GM21786 (cell line): ENCODE data around the gene PILRB.
"Not testable (repeated sequence)": the region's sequence is repeated elsewhere in the genome, so short reads cannot be mapped to it uniquely, and the experiment has no call there.

ENCODE experiments used
- ATAC-seq: cut with Tn5 transposase; IDR thresholded peaks from one replicate; pipeline ENCODE4 v1.9.1; 2021; ENCODE audit not compliant: unreplicated experiment

PILRB gene

GRCh38 chr7:100358027-100358856, at the start of gene PILRB:
TSS of gene PILRB (plus strand) at chr7:100358117. CDS start at chr7:100358303, 186 bp downstream.
- peak; percentile 58 for ATAC-seq

GRCh38 chr7:100318329-100318728, 39.6 kb upstream of the PILRB start:
- not testable (repeated sequence) for ATAC-seq

GRCh38 chr7:100321648-100322047, 36.3 kb upstream of the PILRB start:
- not testable (repeated sequence) for ATAC-seq

GRCh38 chr7:100324194-100324593, 33.7 kb upstream of the PILRB start:
- ATAC-seq = not testable (repeated sequence)

GRCh38 chr7:100325671-100326070, 32.2 kb upstream of the PILRB start:
- not testable (repeated sequence) for ATAC-seq

GRCh38 chr7:100326914-100327313, 31.0 kb upstream of the PILRB start:
- ATAC-seq = not testable (repeated sequence)

- ATAC-seq = peak; percentile 92
These were observed 22.1 kb upstream of the PILRB start for GRCh38 chr7:100335566-100336466.

- not testable (repeated sequence) for ATAC-seq
These were observed 19.7 kb upstream of the PILRB start for GRCh38 chr7:100338083-100338696.

- ATAC-seq = not testable (repeated sequence)
These were observed 16.6 kb upstream of the PILRB start for GRCh38 chr7:100341286-100341685.

- no peak for ATAC-seq
These were observed 15.2 kb upstream of the PILRB start for GRCh38 chr7:100342765-100343164.

- ATAC-seq = not testable (repeated sequence)
These were observed 13.8 kb upstream of the PILRB start for GRCh38 chr7:100344124-100344559.

GRCh38 chr7:100344560-100345287, 13.2 kb upstream of the PILRB start:
- peak; percentile 70 for ATAC-seq

- ATAC-seq = peak; percentile 37
These were observed 12.6 kb upstream of the PILRB start for GRCh38 chr7:100345288-100345672.

- no peak for ATAC-seq
These were observed 11.0 kb upstream of the PILRB start for GRCh38 chr7:100346921-100347320.

GRCh38 chr7:100348805-100349204, 9.1 kb upstream of the PILRB start:
- ATAC-seq = no peak

- ATAC-seq = no peak
These were observed 8.2 kb upstream of the PILRB start for GRCh38 chr7:100349757-100350156.

- no peak for ATAC-seq
These were observed 6.3 kb upstream of the PILRB start for GRCh38 chr7:100351657-100352058.

GRCh38 chr7:100352230-100352781, 5.6 kb upstream of the PILRB start:
- not testable (repeated sequence) for ATAC-seq

- no peak for ATAC-seq
These were observed 4.8 kb upstream of the PILRB start for GRCh38 chr7:100352984-100353684.
